ENCODE results near the gene PIRT. TPM values are rescaled to one million over a fixed set of nuclear protein-coding genes. Genes with fewer than 3 reads are reported as not detected.

PIRT gene
- total and polyA plus RNA-seq, 2 donors (not counting 1 experiment from before 2014, with no cell fraction given) = not detected

DNA sequence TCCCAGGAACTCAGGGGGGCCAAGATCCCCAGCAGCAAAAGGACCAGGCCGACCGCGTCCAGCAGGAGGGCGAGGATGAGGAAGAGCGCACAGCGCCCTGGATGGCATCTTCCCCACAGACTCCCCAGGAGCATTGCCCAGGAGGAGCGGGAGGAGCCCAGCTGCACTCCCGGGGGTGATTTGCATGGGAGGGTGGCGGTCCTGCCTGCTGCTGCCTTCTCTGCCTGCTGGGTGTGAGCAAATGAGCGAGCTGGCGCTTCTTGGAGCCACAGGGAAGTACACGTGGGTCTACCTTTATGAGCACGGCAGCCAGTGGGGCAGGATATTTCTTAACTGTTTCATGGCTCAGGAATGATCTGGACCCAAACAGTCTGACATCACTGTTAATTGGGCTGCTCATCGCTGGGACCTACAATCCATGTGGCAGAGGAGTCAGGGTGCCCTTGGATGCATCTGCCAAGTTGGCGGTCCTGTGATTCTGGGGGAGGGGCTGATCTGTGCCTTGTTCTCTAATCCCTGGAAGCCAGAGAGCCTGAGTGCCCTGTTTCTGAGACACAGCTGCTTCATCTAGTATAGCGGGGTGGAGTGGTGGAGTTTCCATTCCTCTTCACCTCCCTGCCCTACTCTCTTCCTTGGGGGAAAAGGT is 33.9 kb downstream of the PIRT start, which contains the start of gene TMEM238L:
Gene TMEM238L, minus strand, starts transcription at position 270 of the 646 bp plus-strand sequence. Its CDS starts 136 bp downstream, at position 134.
- H3K27me3 ChIP-seq (replicated peaks in 1 of 4; ENCODE audit: control extremely low read depth in 1 of 4, control insufficient read depth in 3 of 4, insufficient read depth in 4 of 4, low read length in 3 of 4) = no peaks in the 10 kb centered on the region
- no peak within 1 kb of the TSS for H3K9ac ChIP-seq (ENCODE audit: low read length)
- no peaks in the 10 kb centered on the region for H4K20me1 ChIP-seq (ENCODE audit: control insufficient read depth, insufficient read depth, low read length, poor library complexity, severe bottlenecking)
- no peaks in the 10 kb centered on the region for H3K4me1 Mint-ChIP-seq
- no peaks in the 10 kb centered on the region for H3K4me1 ChIP-seq (ENCODE audit: control insufficient read depth in 2 of 2, insufficient read depth in 2 of 2, low read length in 2 of 2)
- ChIA-PET POLR2A (no interaction called here), CTCF (no interaction called here)
- WGBS (ENCODE audit: insufficient coverage) = 88% methylated on average over 14 of the region's 16 CpGs
- no peak within 1 kb of the TSS for H3K4me3 ChIP-seq (ENCODE audit: control extremely low read depth in 1 of 5, extremely low read depth in 1 of 5, insufficient read depth in 1 of 5, low read depth in 2 of 5, low read length in 4 of 5)
- no peak within 1 kb of the TSS for H3K27ac ChIP-seq (ENCODE audit: low read length in 2 of 2)
- no peak within 1 kb of the TSS for H2AFZ ChIP-seq (ENCODE audit: insufficient read depth, low read depth, low read length, poor library complexity, severe bottlenecking)
- TF ChIP-seq, protein P1, sequence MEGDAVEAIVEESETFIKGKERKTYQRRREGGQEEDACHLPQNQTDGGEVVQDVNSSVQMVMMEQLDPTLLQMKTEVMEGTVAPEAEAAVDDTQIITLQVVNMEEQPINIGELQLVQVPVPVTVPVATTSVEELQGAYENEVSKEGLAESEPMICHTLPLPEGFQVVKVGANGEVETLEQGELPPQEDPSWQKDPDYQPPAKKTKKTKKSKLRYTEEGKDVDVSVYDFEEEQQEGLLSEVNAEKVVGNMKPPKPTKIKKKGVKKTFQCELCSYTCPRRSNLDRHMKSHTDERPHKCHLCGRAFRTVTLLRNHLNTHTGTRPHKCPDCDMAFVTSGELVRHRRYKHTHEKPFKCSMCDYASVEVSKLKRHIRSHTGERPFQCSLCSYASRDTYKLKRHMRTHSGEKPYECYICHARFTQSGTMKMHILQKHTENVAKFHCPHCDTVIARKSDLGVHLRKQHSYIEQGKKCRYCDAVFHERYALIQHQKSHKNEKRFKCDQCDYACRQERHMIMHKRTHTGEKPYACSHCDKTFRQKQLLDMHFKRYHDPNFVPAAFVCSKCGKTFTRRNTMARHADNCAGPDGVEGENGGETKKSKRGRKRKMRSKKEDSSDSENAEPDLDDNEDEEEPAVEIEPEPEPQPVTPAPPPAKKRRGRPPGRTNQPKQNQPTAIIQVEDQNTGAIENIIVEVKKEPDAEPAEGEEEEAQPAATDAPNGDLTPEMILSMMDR (IDR thresholded peaks at IDR 0.05) = no peak
- no peak for TF ChIP-seq EZH2 (IDR thresholded peaks at IDR 0.05; ENCODE audit: borderline replicate concordance, insufficient read depth, low read depth, low read length, poor library complexity, severe bottlenecking)
- no peak for DNase-seq
- H3K9me3 Mint-ChIP-seq (ENCODE audit: insufficient read depth) = no peaks in the 10 kb centered on the region
- no peak within 1 kb of the TSS for H3K27ac Mint-ChIP-seq
- no peak within 1 kb of the TSS for H3K4me3 Mint-ChIP-seq
- no peaks in the 10 kb centered on the region for H3K79me2 ChIP-seq (ENCODE audit: control insufficient read depth, insufficient read depth, low read length)
- no peaks in the 10 kb centered on the region for H3K36me3 ChIP-seq (replicated peaks in 1 of 2; ENCODE audit: control extremely low read depth in 1 of 2, control insufficient read depth in 1 of 2, extremely low read depth in 1 of 2, insufficient read depth in 2 of 2, low read length in 1 of 2)
- intact Hi-C loops (cut with micrococcal nuclease) = no loop called here
- peaks cover 3% of the 10 kb centered on the region for H3K27me3 Mint-ChIP-seq
- no peak within 1 kb of the TSS for H3K4me2 ChIP-seq (replicated peaks; ENCODE audit: low read depth, low read length, poor library complexity, severe bottlenecking)
- no peaks in the 10 kb centered on the region for H3K9me3 ChIP-seq (ENCODE audit: control extremely low read depth in 1 of 3, control insufficient read depth in 2 of 3, insufficient read depth in 1 of 3, low read length in 2 of 3)
- ATAC-seq (ENCODE audit: low read depth) = no peak

DNA sequence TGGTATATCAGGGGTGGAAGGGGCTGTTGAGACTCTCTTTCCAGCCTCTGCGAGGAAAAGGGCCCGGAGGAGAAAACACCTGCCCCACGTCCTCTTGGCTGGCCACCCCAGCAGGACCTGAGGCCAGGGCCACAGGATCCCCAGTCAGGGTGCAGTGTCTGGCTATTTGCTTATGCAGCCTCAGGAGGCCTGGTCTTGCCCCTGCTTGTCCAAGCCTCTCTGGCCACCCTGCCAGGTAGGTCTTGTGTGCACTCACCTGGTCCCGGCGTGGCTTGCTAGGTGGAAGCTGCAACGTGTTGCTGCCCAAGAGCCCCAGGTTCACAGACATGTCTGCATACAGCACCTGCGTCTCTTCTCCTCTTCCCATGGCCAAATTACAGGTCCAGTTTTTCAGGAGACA is 34.5 kb downstream of the PIRT start:
- H3K79me2 ChIP-seq (ENCODE audit: control insufficient read depth, insufficient read depth, low read length) = no peaks in the 10 kb centered on the region
- H3K27ac Mint-ChIP-seq = no peak overlapping the region
- H3K9me3 Mint-ChIP-seq (ENCODE audit: insufficient read depth) = no peaks in the 10 kb centered on the region
- H3K9ac ChIP-seq (ENCODE audit: low read length) = no peak overlapping the region
- intact Hi-C loops (cut with micrococcal nuclease) = no loop called here
- H3K9me3 ChIP-seq (ENCODE audit: control extremely low read depth in 1 of 3, control insufficient read depth in 2 of 3, insufficient read depth in 1 of 3, low read length in 2 of 3) = no peaks in the 10 kb centered on the region
- no peaks in the 10 kb centered on the region for H4K20me1 ChIP-seq (ENCODE audit: control insufficient read depth, insufficient read depth, low read length, poor library complexity, severe bottlenecking)
- no peak overlapping the region for H3K4me2 ChIP-seq (replicated peaks; ENCODE audit: low read depth, low read length, poor library complexity, severe bottlenecking)
- 96% methylated on average over 6 of the region's 7 CpGs for WGBS (ENCODE audit: insufficient coverage)
- peaks cover 3% of the 10 kb centered on the region for H3K27me3 Mint-ChIP-seq
- no peaks in the 10 kb centered on the region for H3K36me3 ChIP-seq (replicated peaks in 1 of 2; ENCODE audit: control extremely low read depth in 1 of 2, control insufficient read depth in 1 of 2, extremely low read depth in 1 of 2, insufficient read depth in 2 of 2, low read length in 1 of 2)
- H3K4me1 ChIP-seq (ENCODE audit: control insufficient read depth in 2 of 2, insufficient read depth in 2 of 2, low read length in 2 of 2) = no peaks in the 10 kb centered on the region
- H3K27ac ChIP-seq (ENCODE audit: low read length in 2 of 2) = no peak overlapping the region
- H3K4me1 Mint-ChIP-seq = no peaks in the 10 kb centered on the region
- no peak overlapping the region for H3K4me3 Mint-ChIP-seq
- H2AFZ ChIP-seq (ENCODE audit: insufficient read depth, low read depth, low read length, poor library complexity, severe bottlenecking) = no peak overlapping the region
- ChIA-PET CTCF (no interaction called here), POLR2A (no interaction called here)
- no peak overlapping the region for H3K4me3 ChIP-seq (ENCODE audit: control extremely low read depth in 1 of 5, extremely low read depth in 1 of 5, insufficient read depth in 1 of 5, low read depth in 2 of 5, low read length in 4 of 5)
- ATAC-seq (ENCODE audit: low read depth) (no peak), DNase-seq (no peak)
- no peaks in the 10 kb centered on the region for H3K27me3 ChIP-seq (replicated peaks in 1 of 4; ENCODE audit: control extremely low read depth in 1 of 4, control insufficient read depth in 3 of 4, insufficient read depth in 4 of 4, low read length in 3 of 4)
- TF ChIP-seq EZH2 (IDR thresholded peaks at IDR 0.05; ENCODE audit: borderline replicate concordance, insufficient read depth, low read depth, low read length, poor library complexity, severe bottlenecking) = no peak
- TF ChIP-seq, protein P1 (IDR thresholded peaks at IDR 0.05) = no peak

Data from B cell (primary cell).